Nucleus accumbens (tissue), 56 donors: ENCODE data around the gene SCAI.
"Not testable (repeated sequence)": the region's sequence is repeated elsewhere in the genome, so short reads cannot be mapped to it uniquely, and the experiment has no call there.

Source experiments
- DNase-seq, 56 donors: peaks; one replicate each; lab custom pipeline; 2025; lab: John Stamatoyannopoulos, UW

SCAI gene

DNA sequence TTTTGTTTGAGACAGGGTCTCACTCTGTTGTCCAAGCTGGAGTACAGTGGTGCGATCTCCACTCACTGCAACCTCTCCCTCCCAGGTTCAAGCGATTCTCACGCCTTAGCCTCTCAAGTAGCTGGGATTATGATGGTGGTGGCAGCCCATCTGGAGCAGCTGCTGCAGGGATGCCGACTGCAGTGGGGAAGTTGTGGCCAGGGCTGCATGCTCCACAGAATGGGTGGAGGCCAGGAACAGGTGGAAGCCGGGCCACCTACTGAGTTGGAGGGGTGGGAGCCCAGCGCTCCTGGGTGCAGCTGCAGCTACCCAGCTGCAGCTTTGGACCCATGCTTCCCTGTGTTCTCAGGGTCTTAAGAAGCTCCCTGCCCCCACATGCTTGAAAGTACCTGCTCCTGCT, 99.7 kb downstream of the SCAI start:
- DNase-seq = no peak

DNA sequence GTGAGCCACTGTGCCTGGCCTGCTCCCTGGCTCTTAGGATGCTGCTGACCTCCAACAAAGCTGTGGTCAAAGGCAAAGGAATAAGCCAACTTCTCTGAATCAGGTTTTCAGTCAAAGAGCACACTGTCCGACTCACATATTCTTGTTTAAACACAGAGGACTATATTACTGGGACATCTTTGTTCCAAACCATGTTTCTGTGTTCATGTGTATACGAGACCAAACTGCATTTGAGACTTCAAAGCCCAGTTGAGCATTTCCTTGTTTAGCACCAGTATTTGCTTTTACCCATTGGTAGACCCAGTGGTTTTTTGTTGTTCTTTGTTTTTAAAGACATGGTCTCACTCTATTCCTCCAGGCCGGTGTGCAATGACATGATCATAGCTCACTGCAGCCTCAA, 100.2 kb downstream of the SCAI start:
- DNase-seq = no peak

DNA sequence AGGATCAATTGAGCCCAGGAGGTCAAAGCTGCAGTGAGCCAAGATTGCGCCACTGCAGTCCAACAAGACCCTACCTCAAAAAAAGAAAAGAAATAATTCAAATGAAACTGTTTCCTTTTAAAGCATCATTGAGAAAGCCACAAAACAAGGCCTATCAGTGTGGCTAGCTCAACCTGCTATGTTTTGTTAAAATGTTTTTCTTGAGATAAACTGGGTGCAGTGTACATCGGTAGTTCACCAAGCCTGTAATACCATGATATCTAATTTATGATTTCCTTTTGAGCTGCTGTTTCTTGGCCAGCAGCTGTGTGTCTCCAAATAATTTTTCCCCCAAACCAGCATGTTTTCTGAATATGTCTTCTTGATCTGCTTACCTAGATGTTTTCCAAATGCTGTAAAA, 105.2 kb downstream of the SCAI start:
- no peak for DNase-seq

DNA sequence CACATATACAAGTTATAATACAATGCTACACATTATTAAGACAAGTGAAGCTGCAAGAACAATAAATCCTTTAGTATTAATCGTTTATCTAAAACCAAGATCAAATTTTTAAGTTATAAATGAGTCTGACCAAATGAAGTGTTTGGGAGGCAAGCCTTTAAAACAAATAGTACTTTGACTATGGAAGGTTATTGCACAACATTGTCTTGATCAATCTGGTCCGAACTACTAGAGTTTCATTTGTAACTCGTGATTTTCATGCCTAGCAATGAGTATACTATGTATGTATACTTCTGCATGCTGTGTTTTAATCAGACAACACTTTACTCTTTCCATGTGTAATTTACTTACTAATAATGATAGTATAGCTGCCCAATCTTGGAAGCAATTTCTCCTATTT, 115.3 kb downstream of the SCAI start:
- DNase-seq = no peak

DNA sequence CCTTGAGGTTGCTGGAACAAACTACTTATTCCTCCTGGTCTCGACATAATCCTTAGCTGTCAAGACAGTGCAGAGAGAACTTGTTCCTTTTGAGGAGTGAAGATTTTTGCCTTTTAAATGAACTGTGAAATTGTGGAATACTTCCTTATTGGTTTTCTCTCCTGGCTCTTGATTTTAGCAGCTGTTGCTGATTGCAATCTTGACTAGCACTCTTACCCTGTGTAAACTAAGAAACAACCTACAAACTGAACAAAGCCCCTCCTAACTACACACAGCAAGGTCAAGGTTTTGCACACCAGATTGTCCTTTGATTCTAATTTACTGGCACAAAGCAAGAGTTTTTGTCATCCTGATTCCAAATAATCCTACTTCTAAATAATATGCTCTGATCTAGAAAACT, 118.4 kb downstream of the SCAI start:
- no peak for DNase-seq

DNA sequence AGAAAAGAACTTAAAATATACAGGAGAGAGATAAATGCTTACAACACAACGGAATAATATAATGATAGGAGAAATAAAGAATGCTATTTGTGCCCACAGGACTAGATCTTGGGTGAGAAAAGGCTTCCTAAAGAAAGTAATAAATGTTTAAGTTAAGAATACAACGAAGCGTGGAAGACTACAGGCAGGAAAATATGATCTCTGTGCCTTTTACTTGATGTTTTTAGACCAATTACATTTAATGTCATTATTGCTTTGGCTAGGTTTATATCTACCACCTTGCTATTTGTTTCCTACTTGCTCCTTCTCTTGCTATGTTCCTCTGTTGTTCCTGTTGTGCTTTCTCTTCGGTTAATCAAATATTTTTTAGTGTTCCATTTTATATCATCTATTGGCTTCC, 122.3 kb downstream of the SCAI start:
- no peak for DNase-seq

DNA sequence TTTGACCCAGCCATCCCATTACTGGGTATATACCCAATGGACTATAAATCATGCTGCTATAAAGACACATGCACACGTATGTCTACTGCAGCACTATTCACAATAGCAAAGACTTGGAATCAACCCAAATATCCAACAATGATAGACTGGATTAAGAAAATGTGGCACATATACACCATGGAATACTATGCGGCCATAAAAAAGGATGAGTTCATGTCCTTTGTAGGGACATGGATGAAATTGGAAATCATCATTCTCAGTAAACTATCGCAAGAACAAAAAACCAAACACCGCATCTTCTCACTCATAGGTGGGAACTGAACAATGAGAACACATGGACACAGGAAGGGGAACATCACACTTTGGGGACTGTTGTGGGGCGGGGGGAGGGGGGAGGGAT, 127.7 kb downstream of the SCAI start:
- not testable (repeated sequence) for DNase-seq

DNA sequence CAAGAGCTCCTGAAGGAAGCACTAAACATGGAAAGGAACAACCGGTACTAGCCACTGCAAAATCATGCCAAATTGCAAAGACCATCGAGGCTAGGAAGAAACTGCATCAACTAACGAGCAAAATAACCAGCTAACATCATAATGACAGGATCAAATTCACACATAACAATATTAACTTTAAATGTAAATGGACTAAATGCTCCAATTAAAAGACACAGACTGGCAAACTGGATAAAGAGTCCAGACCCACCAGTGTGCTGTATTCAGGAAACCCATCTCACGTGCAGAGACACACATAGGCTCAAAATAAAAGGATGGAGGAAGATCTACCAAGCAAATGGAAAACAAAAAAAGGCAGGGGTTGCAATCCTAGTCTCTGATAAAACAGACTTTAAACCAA, 131.3 kb downstream of the SCAI start:
- not testable (repeated sequence) for DNase-seq

DNA sequence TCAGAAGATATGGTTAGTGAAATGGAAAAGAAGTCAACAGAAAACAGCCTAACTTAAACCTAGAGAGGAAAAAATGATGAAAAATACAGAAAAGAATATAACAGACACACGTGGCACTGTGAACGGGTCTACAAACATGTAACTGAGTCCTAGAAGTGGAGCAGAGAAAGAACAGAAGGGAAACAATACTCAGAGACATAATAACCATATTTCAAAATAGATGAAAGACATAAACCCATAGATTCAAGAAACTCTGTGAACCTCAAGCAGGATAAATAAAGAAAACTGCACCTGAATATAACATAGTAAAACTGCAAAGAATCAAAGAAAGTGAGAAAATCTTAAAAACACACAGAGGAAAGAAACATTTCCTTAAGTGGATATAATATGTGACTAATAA, 134.7 kb downstream of the SCAI start:
- no peak for DNase-seq

DNA sequence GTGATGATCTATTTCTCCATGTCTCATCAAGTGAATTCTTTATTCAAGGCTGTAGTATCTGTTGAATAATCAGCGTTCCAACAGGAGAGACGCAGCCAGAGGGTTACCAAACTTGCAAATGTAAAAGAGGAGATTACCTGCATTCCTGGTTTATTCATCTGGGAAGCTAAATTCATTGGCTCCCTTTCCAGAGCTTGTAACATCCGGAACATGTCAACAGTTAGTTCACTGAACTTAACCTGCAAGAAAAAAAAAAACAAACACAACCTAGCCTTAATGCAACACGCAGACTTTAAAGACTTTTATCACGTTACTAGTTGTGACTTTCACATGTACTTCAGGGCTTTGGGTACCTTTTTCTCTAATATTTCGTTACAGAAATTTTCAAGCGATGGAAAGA, 140.0 kb downstream of the SCAI start:
- DNase-seq = no peak

DNA sequence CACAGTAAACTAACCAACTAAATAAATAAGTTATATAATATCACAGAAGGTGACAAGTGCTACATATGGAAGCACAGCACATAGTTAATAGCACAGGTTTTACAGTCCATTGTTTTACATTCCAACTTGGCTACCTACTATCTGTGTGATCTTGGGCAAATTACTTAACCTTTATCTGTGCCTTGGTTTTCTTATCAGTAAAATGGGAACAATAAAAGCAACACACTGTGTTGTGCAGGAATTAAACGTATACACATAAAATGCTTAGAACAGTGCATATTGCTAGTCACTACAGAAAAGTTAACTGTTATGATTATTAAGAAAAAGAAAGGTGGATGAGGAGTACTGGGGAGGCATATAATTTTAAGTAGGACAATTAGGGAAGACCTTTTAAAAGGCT, 159.6 kb downstream of the SCAI start:
- DNase-seq = no peak

DNA sequence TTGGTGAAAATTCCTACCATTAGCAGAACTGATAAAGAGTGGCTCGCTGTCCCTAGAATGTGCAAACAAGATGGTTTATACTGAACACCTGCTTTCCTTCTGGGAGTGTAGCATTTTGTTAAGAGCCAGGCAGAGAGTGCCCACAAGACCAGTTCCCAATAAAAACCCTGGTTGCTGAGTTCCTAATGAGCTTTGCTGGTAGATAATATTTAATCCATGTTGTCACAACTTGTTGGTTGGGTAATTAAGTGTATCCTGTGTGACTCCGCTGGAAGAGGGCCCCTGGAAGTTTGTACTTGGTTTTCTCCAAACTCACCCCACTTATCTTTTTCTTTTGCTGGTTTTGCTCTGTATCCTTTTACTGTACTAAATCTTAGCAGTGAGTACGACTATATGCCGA, 162.9 kb downstream of the SCAI start:
- no peak for DNase-seq

DNA sequence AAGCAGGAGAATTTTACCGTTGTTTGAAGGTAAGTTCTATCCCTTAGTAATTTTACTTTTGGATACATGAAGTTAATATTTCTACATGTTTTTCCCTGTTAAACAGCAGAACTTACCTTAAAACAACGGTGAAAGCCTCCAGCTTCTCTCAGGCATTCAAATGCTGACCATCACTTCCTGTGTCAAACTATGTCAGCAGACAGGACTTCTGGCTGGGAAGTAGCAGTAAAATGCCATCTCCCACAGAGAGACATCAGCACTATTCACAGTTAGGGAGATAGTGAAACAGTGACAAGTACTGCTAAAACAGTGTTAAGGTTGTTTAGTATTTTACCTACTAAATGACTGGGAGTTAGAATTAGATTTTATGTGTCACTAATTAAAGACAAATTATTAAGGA, 168.2 kb downstream of the SCAI start:
- no peak for DNase-seq

DNA sequence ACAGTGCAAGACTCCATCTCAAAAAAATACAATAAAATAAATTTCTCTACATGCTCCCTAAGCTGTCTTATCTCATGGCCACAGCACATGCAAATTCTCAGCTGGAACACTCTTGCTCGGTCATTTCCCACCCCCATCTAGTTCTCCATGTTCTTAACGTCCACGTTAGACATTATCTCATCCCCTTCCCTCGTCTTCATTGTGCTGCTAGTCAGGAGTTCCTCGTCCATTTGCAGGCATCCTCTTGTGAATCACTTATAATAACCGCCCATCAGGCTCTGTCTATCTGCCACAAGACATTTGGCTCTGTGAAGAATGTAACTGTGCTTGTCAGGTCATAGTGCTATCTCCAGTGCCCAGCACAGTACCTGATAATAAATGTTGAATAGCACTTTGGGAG, 169.5 kb downstream of the SCAI start:
- DNase-seq = no peak

DNA sequence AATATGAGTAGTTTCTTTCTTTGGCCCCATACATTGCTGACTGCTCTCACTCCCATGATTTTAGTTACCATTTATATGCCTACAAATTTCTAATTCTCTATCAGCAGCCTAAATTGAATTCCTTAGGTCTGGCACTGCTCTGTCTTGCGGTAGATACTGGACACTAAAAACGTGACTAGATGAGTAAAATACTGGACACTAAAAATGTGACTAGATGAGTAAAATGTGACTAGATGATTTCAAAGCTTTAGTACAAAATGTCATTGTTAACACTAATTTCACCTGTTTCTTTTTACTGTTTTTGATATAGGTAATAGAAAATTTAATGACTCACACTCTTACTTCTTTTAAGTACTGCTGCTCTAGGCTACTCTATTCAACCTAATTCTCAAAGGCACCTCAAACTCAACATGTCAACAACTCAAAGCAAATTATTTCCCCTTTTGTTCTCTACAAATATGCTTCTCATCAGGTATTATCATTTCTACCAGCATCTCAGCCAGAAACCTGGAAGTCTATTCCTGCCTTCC, 171.0 kb downstream of the SCAI start:
- DNase-seq = no peak

DNA sequence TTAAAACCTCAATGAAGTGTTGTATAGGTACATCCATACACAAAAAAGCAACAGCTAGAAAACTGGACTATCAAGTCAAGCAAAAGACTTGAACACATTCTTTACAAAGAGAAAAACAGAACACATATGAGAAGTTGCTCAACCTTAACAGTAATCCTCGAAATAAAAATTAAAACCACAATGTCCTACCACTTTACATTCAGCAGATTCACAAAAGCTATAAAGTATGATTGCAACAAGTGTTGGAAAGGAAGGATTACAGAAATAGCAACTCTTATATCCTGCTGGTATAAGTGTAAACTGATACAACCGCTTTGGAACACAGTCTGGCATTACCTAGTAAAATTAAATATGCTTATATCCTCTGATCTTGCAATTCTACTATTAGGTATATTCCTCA, 173.9 kb downstream of the SCAI start:
- no peak for DNase-seq

DNA sequence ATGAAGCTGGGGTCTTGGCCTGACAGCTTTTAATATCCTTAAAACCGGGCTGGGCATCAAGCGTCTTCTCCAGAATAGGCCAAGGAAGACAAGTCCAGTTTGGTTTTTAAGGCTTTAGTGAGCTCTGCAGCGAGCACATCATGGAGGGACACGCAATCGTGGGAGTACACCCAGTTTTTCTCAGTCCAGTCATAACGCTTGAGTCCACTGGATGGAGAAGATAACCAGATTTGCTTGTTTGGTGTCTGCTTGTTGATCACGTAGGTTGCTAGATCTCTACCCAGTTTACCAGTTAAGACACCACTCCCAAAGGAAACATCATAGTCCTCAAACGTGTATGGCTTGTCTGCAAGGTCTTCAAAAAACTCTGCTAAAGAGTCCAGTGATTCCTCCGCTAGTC, 175.1 kb downstream of the SCAI start:
- no peak for DNase-seq

DNA sequence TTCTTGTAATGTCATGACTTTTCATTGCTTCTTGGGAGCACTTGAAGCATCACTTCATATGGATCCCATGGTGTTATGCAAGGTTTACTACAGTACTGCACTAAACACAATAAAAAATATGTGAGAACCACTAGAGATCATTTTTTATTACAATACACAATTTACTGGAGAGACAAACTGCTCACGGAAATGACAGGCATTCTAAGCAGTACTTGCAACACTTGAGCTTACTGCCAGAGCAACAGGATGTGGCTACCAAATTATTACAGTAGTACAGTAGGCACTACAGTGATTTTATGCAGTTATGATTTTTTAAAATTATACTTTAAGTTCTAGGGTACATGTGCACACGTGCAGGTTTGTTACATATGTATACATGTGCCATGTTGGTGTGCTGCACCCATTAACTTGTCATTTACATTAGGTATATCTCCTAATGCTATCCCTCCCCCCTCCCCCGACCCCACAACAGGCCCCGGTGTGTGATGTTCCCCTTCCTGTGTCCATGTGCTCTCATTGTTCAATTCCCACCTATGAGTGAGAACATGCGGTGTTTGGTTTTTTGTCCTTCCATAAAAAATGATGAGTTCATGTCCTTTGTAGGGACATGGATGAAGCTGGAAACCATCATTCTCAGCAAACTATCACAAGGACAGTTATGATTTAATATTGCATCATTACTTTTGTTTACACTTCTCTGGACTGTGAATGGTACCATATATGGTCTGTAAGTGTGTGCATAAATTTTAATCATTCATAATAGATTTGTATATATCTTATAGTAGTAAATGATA, 177.4 kb downstream of the SCAI start:
- DNase-seq = not testable (repeated sequence)

DNA sequence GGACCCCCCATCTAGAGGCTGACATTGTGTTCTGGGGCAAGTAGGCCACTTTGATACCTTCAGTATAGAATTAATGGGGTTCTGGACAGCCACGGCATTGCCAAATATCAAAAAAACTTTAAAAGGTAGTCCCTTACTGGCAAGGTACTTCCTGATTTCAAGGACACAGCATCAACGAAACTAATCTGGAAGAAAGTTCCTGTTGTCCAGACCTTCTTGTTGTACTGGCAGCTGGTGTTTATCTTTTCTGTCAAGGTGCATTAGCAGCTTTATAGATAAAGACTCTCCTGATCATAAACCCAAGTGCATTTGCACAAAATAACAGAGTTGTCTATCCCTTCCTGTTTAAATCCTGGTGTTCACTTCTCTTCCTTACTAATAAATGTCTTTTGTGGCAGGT, 178.7 kb downstream of the SCAI start:
- no peak for DNase-seq

DNA sequence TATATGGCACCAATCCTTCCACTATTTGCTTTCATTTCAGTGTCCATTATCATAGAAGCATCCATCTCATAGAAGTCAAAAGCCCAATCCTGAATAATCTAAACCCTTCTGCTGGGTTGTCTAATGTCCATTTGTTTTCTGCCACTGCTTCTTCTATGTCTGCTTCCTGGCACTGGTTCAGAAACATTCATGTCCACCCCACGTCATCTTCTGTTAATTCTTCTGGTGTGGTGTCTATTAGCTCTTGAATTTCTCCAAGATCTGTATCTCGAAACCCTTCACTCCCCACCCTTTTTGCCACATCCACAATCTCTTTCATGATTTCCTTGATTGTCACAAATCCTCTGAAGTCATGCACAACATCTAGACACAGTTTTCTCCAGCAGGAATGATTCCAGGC, 179.3 kb downstream of the SCAI start:
- DNase-seq = no peak

DNA sequence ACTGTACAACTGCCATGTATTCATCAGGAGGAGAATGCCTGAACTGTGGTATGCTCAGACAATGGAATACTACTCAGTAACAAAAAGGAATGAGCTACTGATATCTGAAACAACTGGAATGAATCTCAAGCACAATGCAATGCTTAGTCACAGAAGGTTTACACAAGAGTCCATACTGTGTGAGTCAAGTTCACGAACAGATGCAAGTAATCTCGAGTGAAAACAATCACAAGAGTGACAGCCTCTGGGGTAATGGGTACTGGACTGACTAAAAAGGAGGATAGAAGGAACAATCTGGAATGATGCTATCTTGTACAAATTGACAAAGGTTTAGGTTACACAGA, 182.9 kb downstream of the SCAI start:
- no peak for DNase-seq

DNA sequence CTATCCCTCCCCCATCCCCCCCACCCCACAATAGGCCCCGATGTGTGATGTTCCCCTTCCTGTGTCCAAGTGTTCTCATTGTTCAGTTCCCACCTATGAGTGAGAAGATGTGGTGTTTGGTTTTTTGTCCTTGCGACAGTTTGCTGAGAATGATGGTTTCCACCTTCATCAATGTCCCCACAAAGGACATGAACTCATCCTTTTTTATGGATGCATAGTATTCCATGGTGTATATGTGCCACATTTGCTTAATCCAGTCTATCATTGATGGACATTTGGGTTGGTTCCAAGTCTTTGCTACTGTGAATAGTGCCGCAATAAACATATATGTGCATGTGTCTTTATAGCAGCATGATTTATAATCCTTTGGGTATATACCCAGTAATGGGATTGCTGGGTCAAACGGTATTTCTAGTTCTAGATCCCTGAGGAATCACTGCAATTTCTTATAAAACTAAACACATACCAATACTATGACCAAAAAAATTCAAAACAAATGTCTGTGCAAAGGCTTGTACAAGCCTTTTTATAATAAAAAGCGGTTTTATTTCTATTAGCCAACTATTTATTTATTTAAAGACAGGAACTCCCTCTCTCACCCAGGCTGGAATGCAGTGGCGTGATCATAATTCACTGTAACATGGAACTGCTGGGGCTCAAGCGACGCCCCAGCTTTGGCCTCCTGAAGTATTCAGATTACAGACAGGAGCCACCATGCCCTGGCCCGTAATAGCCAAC, 183.5 kb downstream of the SCAI start:
- DNase-seq = not testable (repeated sequence)
